NOMO-1 (cell line): ENCODE measurements around the gene RFX3.

ENCODE experiments used
- DNase-seq, 2 experiments: peaks; one replicate each; lab custom pipeline; 2025; ENCODE audit not compliant: unreplicated experiment in 2 of 2; lab: John Stamatoyannopoulos, UW

The RFX3 gene

GRCh38 chr9:3478549-3478953 is 47.2 kb downstream of the RFX3 start:
- no peak for DNase-seq

- no peak for DNase-seq
Measured at GRCh38 chr9:3477236-3477834, 48.5 kb downstream of the RFX3 start.

- no peak for DNase-seq
Measured at GRCh38 chr9:3475300-3476020, 50.3 kb downstream of the RFX3 start.

GRCh38 chr9:3474821-3475220 is 51.0 kb downstream of the RFX3 start:
- DNase-seq = no peak

GRCh38 chr9:3473405-3473804 is 52.4 kb downstream of the RFX3 start:
- peak in 1 of 2 experiments; percentile 10 for DNase-seq

GRCh38 chr9:3471883-3472282 is 53.9 kb downstream of the RFX3 start:
- no peak for DNase-seq

- no peak for DNase-seq
Measured at GRCh38 chr9:3468421-3469205, 57.2 kb downstream of the RFX3 start.

- DNase-seq = peak; percentile 26 to 36
Measured at GRCh38 chr9:3467593-3468219, 58.1 kb downstream of the RFX3 start.

- DNase-seq = no peak
Measured at GRCh38 chr9:3464033-3464638, 61.7 kb downstream of the RFX3 start.

GRCh38 chr9:3458806-3459475 is 66.9 kb downstream of the RFX3 start:
- no peak for DNase-seq

GRCh38 chr9:3457175-3457574 is 68.6 kb downstream of the RFX3 start:
- no peak for DNase-seq

GRCh38 chr9:3455717-3456116 is 70.1 kb downstream of the RFX3 start:
- no peak for DNase-seq

- DNase-seq = no peak
Measured at GRCh38 chr9:3455094-3455493, 70.7 kb downstream of the RFX3 start.

GRCh38 chr9:3451956-3452355 is 73.8 kb downstream of the RFX3 start:
- no peak for DNase-seq

GRCh38 chr9:3447788-3448187 is 78.0 kb downstream of the RFX3 start:
- no peak for DNase-seq

GRCh38 chr9:3447143-3447542 is 78.7 kb downstream of the RFX3 start:
- DNase-seq = no peak

GRCh38 chr9:3446313-3446712 is 79.5 kb downstream of the RFX3 start:
- DNase-seq = no peak

- DNase-seq = no peak
Measured at GRCh38 chr9:3444016-3444415, 81.8 kb downstream of the RFX3 start.

- peak; percentile 3 to 50 for DNase-seq
Measured at GRCh38 chr9:3441197-3441816, 84.5 kb downstream of the RFX3 start.
